HG02943 (cell line): ENCODE data around the gene MEMO1.
"Not testable (repeated sequence)": the region's sequence is repeated elsewhere in the genome, so short reads cannot be mapped to it uniquely, and the experiment has no call there.

Experiments
- ATAC-seq: cut with Tn5 transposase; IDR thresholded peaks from one replicate; pipeline ENCODE4 v1.9.1; 2021; ENCODE audit warnings: mild to moderate bottlenecking, low read depth, moderate library complexity; ENCODE audit not compliant: unreplicated experiment

The MEMO1 gene

DNA sequence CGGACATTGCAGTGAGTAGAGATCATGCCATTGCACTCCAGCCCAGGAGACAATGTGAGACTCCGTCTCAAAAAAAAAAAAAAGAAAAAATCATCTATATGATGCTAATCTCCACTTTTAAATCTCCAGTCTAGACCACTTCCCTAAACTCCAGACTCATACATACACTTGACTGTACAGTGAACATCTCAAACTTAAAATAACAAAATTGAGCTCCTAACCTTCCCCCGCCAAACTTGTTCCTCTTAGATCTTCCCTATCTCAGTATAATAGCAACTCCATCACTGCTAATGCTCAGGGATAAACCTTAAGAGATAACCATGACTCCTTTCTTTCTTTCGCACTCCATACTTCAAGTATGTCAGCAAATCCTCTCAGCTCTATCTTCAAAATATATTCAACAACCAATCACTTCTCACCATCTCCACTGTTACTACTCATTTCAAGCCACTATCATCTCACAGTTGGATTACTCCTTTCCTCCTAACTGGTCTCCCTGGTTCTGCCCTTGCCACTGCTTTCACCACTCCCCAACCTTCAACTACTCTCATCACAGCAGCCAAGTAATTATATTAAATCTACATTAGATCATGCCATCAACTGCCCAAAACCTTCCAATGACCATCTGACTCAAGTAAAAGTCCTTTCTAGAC, 12.0 kb downstream of the MEMO1 start:
- ATAC-seq = no peak

DNA sequence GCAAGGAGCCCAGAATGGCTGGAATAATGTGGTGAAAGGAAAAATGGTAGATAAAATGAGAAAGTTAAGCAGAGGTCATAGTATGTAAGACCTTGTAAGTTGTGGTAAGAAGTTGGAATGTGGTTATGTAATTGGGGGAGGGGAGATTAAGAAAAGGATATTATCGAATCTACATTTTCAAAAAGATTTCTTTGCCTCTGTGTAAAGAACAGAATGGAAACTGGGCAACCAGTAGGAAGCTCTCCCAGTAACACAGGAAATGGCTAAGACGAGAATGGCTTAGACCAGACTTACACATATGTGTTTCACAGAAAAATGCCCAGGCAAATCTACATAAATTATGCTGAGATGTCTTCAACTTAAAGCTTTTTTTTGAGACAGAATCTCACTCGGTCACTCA, 13.2 kb downstream of the MEMO1 start:
- no peak for ATAC-seq

DNA sequence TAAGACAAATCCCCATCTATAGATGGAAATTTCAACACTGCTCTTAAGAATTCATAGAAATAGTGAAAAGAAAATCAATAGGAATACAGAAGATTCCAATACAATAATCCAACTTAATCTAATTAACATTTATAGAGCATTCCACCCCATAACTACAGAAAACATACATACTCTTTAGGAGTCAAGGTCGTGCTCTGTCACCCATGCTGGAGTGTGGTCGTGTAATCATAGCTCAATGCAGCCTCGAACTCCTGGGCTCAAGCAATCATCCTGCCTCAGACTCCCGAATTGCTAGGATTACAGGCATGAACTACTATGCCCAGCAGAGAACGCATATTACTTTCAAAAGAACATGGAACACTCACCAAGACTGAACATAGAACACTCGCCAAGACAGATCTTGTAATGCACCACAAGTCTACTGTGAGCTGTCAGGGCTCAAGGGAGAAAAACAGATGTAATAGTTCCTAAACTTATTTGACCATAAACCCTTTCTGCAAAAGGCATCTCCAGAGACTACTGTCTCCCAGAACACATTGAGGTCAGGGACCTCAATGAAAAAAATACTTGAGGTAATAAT, 14.1 kb downstream of the MEMO1 start:
- ATAC-seq = no peak

DNA sequence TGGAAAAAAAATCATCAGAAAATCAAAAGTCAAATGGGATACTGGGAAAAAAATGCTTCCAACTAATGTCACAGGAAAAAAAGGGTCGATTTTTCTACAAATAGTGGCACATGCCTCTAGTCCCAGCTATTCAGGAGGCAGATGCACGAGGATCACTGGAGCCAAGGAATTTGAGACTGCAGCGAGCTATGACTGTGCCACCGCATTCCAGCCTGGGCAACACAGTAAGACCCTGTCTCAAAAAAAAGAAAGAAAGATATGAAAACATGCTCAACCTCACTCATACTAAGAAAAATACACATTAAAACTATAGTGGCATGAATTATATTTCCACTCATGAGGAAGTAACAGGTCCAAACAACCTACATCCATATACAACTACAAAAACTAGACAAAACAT, 17.9 kb downstream of the MEMO1 start:
- ATAC-seq = no peak

DNA sequence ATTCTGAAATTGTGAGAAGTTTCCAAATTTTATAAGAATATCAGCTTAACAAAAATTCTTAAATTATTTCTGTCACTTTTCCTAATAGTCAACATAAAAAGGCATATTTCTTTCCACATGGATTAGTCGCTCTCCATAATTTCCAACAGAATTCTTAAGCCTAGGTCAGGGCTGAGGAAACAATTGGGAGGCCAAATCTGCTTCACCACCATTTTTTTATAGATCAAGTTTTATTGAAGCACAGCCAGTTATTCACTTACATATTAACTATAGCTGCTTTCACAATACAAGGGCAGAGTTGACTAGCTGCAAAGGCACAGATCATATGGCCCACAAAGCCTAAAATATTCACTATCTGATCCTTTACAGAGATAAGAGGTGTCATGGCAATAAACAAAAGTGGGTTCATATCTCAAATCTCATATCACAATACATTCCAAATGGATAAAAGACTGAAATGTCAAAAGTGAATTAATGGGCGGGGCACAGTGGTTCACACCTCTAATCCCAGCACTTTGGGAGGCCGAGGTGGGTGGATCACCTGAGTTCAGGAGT, 18.7 kb downstream of the MEMO1 start:
- ATAC-seq = no peak

DNA sequence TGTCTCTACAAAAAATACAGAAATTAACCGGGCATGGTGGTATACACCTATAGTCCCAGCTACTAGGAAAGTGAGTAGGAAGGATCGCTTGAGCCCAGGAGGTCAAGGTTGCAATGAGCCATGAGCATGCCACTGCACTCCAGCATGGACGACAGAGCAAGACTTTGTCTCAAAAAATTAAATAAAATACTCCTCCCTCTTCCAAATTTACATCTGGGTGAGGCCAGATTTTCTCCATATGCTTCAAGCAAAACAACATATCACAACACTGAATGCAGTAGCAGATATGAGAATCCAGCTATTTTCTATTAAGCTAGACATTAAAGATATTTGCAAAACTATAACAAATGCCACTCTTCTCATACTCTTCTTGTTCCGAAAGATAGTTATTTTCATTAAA, 20.9 kb downstream of the MEMO1 start:
- ATAC-seq = no peak

DNA sequence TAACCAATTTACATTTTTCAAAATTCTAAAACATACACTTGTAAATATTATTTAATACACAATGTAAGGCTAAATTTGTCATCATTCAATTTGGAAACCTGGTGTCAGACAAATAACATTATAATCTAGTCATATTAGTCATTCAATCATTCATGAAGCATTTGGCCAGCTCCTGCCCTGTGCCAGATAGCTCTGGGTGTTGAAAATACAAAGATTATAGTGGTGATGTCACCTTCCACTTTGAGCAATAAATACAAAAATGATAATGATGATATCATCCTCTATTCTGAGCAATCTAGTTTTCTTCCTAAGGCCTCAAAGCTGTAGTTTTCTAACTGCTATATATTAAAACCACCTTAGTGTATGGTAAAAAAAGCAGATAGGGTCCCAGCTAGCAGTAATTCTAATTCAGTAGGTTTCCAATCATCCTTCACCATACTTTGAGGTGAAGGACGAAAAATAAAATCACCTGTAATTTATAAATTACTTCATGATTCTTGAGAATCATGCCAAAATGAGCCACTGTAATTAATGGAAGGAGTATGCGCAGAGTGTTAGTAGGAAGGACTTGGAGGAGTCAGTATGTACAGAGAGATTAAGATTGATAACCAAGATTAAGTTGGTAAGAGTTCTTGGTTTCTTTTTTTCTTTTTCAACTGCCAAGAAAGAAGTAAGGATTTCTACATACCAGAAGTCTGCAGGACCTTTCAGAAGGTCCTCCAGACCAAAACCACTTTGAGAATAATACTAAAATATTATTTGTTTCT, 23.2 kb downstream of the MEMO1 start:
- no peak for ATAC-seq

DNA sequence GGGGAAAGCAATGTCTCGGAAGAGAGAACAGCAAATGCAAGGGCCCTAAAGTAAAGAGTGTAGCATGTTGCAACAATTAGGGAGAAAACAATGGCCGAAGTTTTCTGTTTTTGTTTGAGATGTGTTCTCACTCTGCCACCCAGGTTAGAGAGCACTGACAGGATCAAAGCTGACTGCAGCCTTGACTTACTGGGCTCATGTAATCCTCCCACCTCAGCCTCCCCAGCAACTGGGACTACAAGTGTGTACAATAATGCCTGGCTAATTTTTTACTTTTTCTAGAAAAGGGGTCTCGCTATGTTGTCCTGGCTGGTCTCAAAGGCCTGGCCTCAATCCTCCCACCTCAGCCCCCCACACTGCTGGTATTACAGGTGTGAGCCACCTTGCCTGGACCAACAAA, 23.9 kb downstream of the MEMO1 start:
- no peak for ATAC-seq

DNA sequence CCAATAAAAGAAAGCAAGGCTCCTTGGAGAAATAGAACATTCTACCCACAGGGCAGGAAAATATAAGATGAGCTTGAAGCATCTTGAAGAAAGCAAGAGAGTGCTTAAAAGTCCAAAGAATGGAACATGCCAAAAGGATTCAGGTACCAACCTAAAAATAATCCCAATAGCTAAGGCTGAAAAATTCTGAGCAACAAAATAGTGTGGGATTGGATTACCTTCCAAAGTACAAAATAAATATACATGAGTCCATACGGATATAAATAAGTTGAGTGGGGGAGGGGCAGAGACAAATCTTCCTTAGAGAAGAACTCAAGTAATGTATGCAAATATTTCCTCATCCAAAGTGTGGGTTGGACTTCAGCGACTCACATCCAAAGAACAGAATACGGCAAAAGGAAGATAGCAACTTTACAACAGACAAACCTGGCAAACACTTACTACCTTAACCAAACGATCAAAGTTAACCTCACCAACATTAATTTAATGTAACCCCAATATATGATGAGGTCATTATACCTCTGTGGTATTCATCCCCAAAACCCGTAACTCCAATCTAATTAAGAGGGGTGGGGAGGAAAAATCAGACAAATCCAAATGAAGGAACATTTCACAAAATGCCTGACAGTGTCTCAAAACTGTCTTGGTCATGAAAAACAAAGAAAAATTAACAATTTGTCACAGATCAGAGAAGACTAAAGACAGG, 26.9 kb downstream of the MEMO1 start:
- ATAC-seq = no peak

DNA sequence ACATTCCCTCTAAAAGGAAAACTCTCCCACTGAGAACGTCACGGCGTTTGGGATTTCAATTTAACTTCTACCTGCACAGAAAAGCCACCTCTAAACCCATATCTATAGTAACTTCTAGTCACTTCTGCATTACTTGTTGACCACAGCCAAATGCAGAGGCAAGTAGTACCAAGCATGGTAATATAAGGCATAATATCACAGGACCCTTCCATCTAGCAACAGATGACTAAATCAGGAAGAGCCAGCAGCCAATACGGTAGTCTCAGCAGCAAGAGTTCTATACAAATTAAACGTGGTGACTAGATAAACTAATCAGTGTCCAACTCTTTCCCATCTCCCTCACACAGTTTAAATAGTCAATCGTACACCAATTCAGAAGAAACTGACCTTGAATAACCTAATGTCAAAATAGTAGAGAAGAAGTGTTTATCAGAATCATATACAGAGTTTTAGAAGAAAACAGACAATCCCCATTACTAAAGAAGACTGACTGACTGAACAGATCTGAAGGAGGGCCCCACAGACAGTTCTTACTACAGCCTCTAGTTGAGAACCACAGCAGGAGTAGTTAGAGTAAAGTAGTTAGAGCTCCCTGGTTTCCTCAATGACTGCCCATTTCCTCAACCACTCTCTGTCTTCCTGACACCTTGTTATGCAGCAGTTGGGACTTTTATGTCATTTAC, 30.0 kb downstream of the MEMO1 start:
- ATAC-seq = peak; percentile 90

DNA sequence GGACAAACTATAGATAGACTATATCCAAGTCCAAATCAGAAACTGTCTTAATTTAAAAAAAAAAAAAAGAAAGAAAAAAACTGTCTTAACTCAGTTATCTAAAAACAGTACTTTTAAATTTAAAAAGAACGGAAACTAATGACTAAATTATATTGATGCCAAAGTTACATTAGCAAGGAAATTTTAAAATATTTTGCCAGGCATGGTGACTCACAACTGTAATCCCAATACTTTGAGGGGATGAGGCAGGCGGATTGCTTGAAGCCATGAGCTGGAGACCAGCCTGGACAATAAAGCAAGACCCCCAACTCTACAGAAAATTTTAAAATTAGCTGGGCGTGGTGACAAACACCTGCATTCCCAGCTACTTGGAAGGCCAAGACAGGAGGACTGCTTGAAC, 30.9 kb downstream of the MEMO1 start:
- ATAC-seq = no peak

DNA sequence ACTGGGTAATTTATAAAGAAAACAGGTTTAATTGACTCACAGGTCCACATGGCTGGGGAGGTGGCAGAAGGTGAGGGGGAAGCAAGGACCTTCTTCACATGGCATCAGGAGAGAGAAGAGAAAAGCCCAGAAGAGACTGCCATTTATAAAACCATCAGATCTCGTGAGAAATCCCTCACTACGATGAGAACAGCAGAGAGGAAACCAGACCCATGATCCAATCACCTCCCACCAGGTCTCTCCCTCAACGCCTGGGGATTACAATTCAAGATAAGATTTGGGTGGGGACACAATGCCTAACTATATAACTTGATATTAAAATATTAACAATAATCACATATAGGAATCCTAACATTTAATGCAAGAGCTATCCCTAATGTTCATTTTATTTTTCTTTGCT, 31.8 kb downstream of the MEMO1 start:
- ATAC-seq = no peak

DNA sequence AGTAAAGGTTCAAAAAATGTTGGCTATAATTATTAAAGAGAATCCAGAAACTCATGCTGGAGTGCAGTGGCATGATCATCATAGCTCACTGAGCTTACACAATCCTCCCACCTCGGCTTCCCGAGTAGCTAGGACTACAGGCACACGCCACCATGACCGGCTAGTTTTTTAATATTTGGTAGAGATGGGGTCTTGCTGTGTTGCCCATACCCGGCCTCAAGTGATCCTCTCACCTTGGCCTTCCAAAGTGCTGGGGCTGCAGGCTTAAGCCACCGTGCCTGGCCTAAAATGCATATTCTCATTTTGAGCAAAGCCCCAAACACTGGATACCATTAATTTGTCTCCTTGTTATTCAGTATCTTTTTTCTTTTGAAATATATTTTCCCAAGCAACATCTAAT, 32.4 kb downstream of the MEMO1 start:
- no peak for ATAC-seq

DNA sequence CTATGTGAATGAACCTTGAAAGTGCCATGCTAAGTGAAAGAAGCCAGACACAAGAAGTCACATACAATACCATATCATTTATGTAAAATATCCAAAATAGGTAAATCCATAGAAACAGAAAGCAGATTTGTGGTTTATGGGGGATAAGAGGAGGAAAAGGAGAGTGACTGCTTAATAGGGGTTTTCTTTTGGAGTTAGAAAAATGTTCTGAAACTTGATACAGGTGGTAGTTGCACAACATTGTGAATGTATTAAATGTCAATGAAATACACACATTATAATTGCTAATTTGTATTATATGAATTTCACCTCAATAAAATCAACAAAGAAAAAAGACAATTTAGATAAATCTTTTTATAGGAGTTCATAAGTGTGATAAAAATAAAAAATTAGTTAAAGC, 37.1 kb downstream of the MEMO1 start:
- no peak for ATAC-seq

DNA sequence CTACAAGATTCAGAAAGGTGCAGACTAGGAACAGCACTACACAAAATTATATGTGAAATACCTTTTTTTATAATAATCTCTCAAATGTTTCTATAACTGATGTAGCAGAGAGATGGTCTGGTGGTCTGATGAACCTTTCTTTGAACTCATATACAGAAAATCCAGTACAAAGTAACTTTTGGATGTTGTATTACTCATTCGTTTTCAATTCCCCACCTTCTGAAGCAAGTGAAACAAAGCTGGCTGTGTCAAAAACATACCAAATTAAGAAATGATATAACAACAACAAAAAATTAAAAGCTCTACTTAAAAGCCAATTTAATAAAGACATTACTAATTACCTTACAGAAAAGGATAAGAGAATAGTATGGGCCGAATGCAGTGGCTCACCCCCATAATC, 38.7 kb downstream of the MEMO1 start:
- no peak for ATAC-seq

DNA sequence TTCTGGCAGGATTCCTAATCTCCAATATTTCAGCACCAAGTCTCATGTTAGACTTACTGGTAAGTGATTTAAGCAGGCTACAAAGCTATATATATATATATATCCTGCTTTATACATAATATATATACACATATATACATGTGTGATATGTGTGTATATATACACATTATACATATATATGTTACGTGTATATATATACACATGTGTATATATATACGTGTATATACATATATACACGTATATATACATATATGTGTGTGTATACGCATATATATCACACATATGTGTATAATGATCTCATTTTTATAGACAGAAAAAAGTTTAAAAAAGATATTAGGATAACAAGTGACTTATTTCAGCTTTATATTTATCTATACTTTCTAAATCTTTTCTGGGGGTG, 41.6 kb downstream of the MEMO1 start:
- ATAC-seq = no peak

DNA sequence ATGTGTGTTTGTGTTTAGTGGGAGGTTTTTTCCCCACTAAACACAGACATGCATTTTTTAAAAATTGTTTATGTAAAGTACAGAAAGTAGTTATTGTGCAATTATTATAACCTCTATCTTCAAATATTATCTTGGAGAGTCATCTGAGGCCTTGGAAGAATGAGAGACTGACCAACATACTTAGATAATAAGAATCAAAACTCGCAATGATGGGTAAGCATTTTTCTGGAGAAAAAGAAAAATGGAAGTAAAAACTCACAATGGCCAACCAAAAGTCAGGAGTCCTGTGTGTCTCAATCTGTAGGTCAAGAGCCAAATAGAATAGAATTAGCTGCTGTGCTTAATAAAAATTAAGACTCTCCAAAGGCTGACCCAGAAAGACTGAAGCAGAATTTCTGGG, 43.0 kb downstream of the MEMO1 start:
- ATAC-seq = no peak

DNA sequence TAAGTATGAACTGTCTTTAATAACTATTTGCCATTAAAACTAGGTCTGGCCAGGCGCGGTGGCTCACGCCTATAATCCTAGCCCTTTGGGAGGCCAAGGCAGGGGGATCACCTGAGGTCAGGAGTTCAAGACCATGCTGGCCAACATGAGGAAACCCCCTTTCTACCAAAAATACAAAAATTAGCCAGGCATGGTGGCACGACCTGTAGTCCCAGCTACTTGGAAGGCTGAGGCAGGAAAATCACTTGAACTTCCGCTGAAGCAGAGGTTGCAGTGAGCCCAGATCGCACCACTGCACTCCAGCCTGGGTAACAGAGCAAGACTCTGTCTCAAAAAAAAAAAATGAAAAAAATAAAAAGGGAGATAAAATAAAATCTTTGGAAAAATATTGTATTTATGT, 44.4 kb downstream of the MEMO1 start:
- ATAC-seq = not testable (repeated sequence)

DNA sequence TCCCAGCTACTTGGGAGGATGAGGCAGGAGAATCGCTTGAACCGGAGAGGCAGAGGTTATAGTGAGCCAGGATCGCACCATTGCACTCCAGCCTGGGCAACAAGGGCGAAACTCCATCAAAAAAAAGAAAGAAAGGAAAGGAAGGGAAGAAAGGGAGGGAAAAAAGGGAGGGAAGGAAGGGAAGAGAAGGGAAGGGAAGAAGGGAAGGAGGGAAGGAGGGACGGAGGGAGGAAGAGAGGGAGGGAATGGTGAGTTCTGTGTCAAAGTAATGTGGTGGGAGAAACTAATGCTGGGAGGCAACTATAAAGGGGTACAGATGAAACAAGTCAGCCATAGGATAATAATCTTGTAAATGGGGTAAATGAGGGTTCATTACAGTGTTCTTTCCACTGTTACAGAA, 45.7 kb downstream of the MEMO1 start:
- ATAC-seq = no peak

DNA sequence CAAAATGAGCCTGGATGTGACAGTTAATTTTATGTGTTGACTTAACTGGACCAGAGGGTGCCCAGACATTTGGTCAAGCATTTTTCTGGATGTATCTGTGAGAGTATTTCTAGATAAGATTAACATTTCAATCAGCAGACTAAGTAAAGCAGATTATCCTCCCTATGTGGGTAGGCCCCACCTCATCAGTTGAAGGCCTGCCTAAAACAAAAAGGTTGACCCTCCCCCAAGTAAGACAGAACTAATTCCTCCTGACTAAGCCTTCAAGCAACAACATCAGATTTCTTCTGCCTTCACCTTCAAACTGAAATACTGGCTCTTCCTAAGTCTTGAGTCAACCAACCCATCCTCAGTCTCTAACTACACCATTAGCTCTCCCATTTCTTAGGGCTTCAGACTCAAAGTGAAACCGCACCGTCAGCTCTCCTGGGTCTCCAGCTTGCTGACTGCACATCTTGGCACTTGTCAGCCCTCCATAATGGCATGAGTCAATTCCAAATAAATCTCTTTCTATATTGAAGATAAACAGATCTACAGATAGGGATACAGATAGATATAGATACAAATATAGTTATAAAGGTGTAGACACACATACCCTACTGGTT, 47.9 kb downstream of the MEMO1 start:
- no peak for ATAC-seq
